ENCODE data around the gene PPFIA1.

The PPFIA1 gene

GRCh38 chr11:70298243-70298915 lies 27.9 kb downstream of the PPFIA1 start:
- no peak for DNase-seq

GRCh38 chr11:70299636-70300035 lies 29.1 kb downstream of the PPFIA1 start:
- DNase-seq = no peak

- DNase-seq = no peak
These were observed 30.7 kb downstream of the PPFIA1 start for GRCh38 chr11:70301191-70301590.

- no peak for DNase-seq
These were observed 31.4 kb downstream of the PPFIA1 start for GRCh38 chr11:70301721-70302418.

DNA sequence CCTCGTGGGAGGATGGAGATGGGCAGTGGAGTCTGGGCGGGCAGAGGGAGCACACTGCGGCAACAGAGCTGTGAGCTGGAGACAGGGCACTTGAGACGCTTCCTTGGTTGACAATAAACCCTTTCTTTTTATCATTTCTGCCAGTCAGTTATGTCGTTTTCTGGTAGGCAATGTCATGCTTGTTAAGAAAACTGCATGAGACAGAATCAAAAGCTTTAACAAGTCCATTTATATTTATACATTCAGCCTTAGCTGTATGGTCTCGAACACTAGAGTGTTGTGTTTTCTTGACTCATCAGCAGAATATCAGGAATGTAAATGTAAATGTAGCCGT lies 31.9 kb downstream of the PPFIA1 start:
- no peak for DNase-seq

GRCh38 chr11:70303070-70303469 lies 32.6 kb downstream of the PPFIA1 start:
- no peak for DNase-seq

GRCh38 chr11:70304208-70304603 lies 33.7 kb downstream of the PPFIA1 start:
- no peak for DNase-seq

GRCh38 chr11:70305501-70305900 lies 35.0 kb downstream of the PPFIA1 start:
- no peak for DNase-seq

DNA sequence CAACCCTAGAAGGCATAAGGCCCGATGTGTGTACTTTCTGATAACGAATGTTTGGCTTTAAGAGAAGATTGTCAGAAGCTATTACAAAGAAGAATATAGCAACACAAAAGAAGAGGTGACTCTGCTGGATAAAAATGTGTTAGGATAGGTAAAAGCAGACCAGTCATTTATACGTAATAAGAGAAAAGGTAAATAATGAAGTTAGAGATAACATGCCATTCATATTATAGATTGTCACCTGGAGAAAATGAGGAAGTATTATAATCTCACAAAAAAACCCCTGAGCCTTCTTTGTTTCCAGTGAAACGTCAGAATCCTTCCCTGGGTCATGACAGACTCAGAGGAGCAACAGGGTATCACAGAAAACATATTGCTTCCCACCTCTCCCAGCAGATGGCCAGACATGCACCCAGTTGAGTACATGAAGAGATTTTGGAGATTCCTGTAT lies 36.1 kb downstream of the PPFIA1 start:
- no peak for DNase-seq

GRCh38 chr11:70307176-70307575 lies 36.7 kb downstream of the PPFIA1 start:
- DNase-seq = no peak

DNA sequence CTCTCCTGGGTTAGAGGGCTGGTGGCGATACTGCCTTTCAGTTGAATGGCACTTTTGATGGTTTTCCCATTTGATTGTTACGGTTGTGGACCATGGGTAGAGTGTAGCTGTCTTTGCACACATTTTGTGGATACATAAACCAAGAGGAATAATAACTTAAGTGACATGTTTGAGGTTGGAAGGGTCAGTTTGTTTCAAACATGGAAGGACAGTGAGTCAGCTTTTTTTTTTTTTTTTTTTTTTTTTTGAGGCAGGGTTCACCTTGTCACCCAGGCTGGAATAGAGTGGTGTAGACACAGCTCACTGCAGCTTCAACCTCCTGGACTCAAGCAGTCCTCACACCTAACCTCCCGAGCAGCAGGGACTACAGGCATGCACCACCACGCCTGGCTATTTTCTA lies 41.1 kb downstream of the PPFIA1 start:
- no peak for DNase-seq

DNA sequence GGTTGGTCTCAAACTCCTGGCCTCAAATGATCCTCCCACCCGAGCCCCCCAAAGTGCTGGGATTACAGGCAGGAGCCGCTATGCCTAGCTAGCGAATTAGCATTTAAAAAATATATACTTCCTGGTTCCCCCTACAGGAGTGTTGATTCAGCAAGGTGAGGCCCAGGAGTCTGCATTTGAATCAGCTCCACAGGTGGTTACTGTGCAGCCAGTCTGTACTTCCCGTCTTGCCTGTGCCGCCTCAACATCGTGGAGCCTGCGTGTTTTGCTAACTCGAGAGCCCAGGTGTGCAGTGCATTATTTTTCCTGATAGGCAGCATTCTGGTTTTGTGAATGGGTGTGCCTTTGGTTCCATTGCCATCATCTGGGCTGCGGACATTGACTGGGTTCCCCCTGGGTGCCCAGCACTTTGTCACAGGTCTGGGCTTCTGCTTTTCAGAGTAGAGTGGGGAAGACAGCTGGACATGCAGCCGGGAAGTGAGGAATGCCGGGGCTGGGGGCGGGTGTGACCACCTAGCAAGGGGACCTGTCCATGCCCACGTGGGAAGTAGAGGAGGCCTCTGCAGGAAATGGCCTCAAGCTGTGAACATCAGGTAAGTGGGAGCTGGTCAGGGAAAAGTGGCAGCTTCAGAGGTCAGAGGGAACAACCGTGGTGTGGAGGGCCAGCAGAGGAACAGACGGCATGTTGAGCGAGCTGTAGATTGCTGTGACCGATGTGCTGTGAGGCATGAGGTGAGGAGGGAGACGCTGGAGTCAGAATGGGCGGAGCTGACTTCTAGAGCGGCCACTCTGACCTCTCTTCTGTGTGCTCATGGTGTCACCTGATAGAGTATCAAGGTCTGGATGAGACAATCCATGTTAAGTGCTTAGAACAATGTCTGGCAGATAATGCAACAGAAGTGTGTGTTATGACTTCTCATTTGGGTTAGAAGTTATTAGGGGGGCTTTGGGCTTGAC lies 42.2 kb downstream of the PPFIA1 start:
- DNase-seq = no peak

DNA sequence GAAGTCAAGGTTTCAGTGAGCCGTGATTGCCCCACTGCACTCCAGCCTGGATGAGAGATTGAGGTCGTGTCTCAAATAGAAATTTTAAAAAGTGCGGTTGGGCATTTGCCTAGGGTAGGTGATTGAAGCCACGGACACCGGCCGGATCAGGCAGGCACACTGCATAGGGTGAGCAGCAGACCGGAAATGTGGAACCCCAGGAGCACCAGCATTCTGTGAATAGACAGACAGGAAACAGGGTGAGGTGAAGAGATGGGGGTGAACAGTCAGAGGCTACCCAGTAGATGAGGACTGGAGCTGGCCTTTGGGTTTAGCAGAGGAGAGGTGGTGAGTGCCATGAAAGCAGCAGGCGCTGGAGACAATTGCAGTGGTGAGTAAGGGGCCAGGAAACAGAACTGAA lies 43.5 kb downstream of the PPFIA1 start:
- DNase-seq = no peak

DNA sequence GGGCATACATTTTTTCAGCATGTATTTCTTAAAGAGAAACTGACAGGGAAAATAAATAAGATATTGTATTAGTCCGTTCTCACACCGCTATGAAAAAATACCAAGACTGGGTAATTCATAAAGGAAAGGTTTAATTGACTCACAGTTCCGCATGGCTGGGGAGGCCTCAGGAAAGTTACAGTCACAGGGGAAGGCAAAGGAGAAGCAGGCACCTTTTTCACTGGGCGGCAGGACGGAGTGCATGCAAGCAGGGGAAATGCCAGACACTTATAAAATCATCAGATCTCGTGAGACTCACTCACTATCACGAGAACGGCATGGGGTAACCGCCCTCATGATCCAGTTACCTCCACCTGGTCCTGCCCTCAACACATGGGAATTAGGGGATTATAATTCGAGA lies 44.2 kb downstream of the PPFIA1 start:
- no peak for DNase-seq

DNA sequence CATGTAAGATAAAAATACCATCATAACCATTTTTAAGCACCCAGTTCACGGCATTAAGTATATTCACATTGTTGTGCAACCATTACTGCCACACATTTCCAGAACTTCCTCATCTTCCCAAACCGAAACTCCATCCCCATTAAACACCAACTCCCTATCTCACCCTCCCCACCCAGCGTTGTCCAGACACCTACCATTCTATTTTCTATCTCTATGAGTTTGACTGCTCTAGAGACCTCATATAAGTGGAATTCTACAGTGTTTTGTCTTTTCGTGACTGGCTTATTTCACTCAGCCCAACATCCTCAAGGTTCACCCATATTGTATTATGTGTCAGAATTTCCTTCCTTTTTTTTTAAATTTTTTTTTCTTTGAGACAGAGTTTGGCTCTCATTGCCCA lies 45.2 kb downstream of the PPFIA1 start:
- DNase-seq = no peak

- no peak for DNase-seq
These were observed 47.3 kb downstream of the PPFIA1 start for GRCh38 chr11:70317581-70318305.

DNA sequence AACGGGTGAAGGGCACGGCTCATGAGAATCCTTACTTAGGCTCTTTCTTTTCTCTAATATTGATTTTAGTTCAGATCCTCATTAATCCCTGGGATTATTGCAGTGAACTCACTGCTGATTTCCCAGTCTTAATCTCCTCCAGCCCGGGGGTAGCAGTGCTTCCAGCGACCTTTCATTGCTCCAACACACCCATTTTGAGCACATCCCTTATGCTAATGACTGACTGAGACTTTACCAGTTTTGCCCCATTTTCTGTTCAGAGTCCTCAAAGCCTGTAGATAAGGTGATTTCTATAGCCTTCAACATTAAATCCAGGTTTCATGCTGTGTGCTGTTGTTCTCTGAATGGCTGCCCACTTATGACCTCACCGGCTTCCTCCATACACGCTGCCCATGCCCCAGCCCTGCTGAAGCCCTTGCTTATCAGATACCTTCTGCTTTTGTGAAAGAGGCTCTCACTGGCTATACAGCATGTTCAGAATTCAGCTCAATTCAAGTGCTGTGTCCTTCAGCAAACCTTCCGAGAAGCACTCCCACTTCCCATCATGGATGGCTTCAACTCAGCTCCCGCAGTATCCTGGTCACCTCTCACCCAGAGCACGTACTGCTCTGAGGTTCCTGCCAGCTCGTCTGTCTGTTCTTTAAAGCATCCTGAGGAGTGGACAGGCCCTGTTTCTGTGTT lies 49.0 kb downstream of the PPFIA1 start:
- no peak for DNase-seq

- no peak for DNase-seq
These were observed 52.2 kb downstream of the PPFIA1 start for GRCh38 chr11:70322666-70323065.

- DNase-seq = no peak
These were observed 53.3 kb downstream of the PPFIA1 start for GRCh38 chr11:70323806-70324205.

GRCh38 chr11:70324376-70325115 lies 54.1 kb downstream of the PPFIA1 start:
- DNase-seq = no peak

GRCh38 chr11:70325824-70326223 lies 55.3 kb downstream of the PPFIA1 start:
- no peak for DNase-seq

- no peak for DNase-seq
These were observed 55.9 kb downstream of the PPFIA1 start for GRCh38 chr11:70326365-70326811.
